ENCODE data around the gene SLC22A2. TPM values are rescaled to one million over a fixed set of nuclear protein-coding genes. Genes with fewer than 3 reads are reported as not detected.
A peak's percentile ranks its signal among the peaks of the same experiment; 100 is the strongest.

SLC22A2 gene
- total and polyA plus RNA-seq, 2 experiments from 2014 or later: not detected

- H3K4me1 ChIP-seq (ENCODE audit: low read depth): no peaks in the 10 kb centered on the region
- DNase-seq (ENCODE audit: low read depth in 1 of 2, low spot score in 1 of 2): peak; percentile 25 to 74
- H3K4me3 ChIP-seq: no peak overlapping the region
- TF ChIP-seq CTCF (IDR thresholded peaks at IDR 0.05; ENCODE audit: low read depth, low read length): no peak
- no peaks in the 10 kb centered on the region for H3K27me3 ChIP-seq
- no peak overlapping the region for H3K27ac ChIP-seq
- H3K36me3 ChIP-seq: no peaks in the 10 kb centered on the region
- no peaks in the 10 kb centered on the region for H3K9me3 ChIP-seq (ENCODE audit: low read depth)
Observed at GRCh38 chr6:160190973-160191372, 67.6 kb downstream of the SLC22A2 start.

- Histone ChIP-seq H3K9me3 (ENCODE audit: low read depth) (no peaks in the 10 kb centered on the region), H3K27ac (no peak overlapping the region), H3K4me1 (ENCODE audit: low read depth) (no peaks in the 10 kb centered on the region), H3K4me3 (no peak overlapping the region), H3K36me3 (no peaks in the 10 kb centered on the region), H3K27me3 (no peaks in the 10 kb centered on the region)
- no peak for TF ChIP-seq CTCF (IDR thresholded peaks at IDR 0.05; ENCODE audit: low read depth, low read length)
- no peak for DNase-seq (ENCODE audit: low read depth in 1 of 2, low spot score in 1 of 2)
Observed at GRCh38 chr6:160190081-160190480, 68.5 kb downstream of the SLC22A2 start.

GRCh38 chr6:160188773-160189172 is 69.8 kb downstream of the SLC22A2 start:
- Histone ChIP-seq H3K4me1 (ENCODE audit: low read depth) (no peaks in the 10 kb centered on the region), H3K36me3 (no peaks in the 10 kb centered on the region), H3K27me3 (no peaks in the 10 kb centered on the region), H3K9me3 (ENCODE audit: low read depth) (no peaks in the 10 kb centered on the region), H3K4me3 (no peak overlapping the region), H3K27ac (no peak overlapping the region)
- no peak for DNase-seq (ENCODE audit: low read depth in 1 of 2, low spot score in 1 of 2)
- no peak for TF ChIP-seq CTCF (IDR thresholded peaks at IDR 0.05; ENCODE audit: low read depth, low read length)

- Histone ChIP-seq H3K4me3 (no peak overlapping the region), H3K4me1 (ENCODE audit: low read depth) (no peaks in the 10 kb centered on the region), H3K9me3 (ENCODE audit: low read depth) (no peaks in the 10 kb centered on the region), H3K36me3 (no peaks in the 10 kb centered on the region), H3K27me3 (no peaks in the 10 kb centered on the region), H3K27ac (no peak overlapping the region)
- no peak for DNase-seq (ENCODE audit: low read depth in 1 of 2, low spot score in 1 of 2)
- no peak for TF ChIP-seq CTCF (IDR thresholded peaks at IDR 0.05; ENCODE audit: low read depth, low read length)
Observed at GRCh38 chr6:160180706-160181105, 77.9 kb downstream of the SLC22A2 start.

- Histone ChIP-seq H3K27me3 (no peaks in the 10 kb centered on the region), H3K27ac (no peak overlapping the region), H3K4me3 (no peak overlapping the region), H3K36me3 (no peaks in the 10 kb centered on the region), H3K4me1 (ENCODE audit: low read depth) (no peaks in the 10 kb centered on the region), H3K9me3 (ENCODE audit: low read depth) (no peaks in the 10 kb centered on the region)
- no peak for TF ChIP-seq CTCF (IDR thresholded peaks at IDR 0.05; ENCODE audit: low read depth, low read length)
- DNase-seq (ENCODE audit: low read depth in 1 of 2, low spot score in 1 of 2): peak in 1 of 2 donors; percentile 42
Observed at GRCh38 chr6:160178271-160178670, 80.3 kb downstream of the SLC22A2 start.

GRCh38 chr6:160177220-160177619 is 81.4 kb downstream of the SLC22A2 start:
- no peak for TF ChIP-seq CTCF (IDR thresholded peaks at IDR 0.05; ENCODE audit: low read depth, low read length)
- H3K27ac ChIP-seq: no peak overlapping the region
- DNase-seq (ENCODE audit: low read depth in 1 of 2, low spot score in 1 of 2): peak in 1 of 2 donors; percentile 20
- H3K36me3 ChIP-seq: no peaks in the 10 kb centered on the region
- no peak overlapping the region for H3K4me3 ChIP-seq
- no peaks in the 10 kb centered on the region for H3K9me3 ChIP-seq (ENCODE audit: low read depth)
- no peaks in the 10 kb centered on the region for H3K27me3 ChIP-seq
- no peaks in the 10 kb centered on the region for H3K4me1 ChIP-seq (ENCODE audit: low read depth)

Data from cardiac muscle cell (in vitro differentiated cells and primary cell).